ENCODE data around the gene OSBPL2.

Gene OSBPL2

DNA sequence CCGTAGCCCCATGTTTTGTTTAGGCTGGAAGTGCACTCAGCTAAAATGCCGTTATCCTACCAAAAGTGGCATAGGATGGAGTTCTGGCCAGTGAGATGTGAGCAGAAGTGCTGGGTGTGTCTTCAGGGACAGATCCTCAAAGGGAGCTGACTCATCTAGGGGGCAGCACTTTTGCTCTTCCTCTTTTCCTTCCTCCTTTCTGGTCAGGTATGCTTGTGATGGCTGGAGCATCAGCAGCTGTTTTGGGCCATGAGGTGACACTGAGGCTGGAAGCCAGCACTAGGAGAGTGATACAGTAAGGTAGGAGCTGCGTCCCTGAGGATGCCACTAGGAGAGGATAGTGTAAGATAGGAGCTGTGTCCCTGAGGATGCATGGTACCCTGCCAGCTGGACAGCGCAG, 4.6 kb upstream of the OSBPL2 start:
- TF ChIP-seq, protein P1, sequence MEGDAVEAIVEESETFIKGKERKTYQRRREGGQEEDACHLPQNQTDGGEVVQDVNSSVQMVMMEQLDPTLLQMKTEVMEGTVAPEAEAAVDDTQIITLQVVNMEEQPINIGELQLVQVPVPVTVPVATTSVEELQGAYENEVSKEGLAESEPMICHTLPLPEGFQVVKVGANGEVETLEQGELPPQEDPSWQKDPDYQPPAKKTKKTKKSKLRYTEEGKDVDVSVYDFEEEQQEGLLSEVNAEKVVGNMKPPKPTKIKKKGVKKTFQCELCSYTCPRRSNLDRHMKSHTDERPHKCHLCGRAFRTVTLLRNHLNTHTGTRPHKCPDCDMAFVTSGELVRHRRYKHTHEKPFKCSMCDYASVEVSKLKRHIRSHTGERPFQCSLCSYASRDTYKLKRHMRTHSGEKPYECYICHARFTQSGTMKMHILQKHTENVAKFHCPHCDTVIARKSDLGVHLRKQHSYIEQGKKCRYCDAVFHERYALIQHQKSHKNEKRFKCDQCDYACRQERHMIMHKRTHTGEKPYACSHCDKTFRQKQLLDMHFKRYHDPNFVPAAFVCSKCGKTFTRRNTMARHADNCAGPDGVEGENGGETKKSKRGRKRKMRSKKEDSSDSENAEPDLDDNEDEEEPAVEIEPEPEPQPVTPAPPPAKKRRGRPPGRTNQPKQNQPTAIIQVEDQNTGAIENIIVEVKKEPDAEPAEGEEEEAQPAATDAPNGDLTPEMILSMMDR (IDR thresholded peaks at IDR 0.05; ENCODE audit: control extremely low read depth, extremely low read depth, low read depth, missing control alignments) = no peak
- ChIA-PET POLR2A (no interaction called here), CTCF (interaction anchor here (1.4 kb wide), 1 partner anchor 24 kb away, joined by 3 read pairs; no protein-coding TSS in a partner anchor)
- no peak for DNase-seq (ENCODE audit: extremely low spot score)

DNA sequence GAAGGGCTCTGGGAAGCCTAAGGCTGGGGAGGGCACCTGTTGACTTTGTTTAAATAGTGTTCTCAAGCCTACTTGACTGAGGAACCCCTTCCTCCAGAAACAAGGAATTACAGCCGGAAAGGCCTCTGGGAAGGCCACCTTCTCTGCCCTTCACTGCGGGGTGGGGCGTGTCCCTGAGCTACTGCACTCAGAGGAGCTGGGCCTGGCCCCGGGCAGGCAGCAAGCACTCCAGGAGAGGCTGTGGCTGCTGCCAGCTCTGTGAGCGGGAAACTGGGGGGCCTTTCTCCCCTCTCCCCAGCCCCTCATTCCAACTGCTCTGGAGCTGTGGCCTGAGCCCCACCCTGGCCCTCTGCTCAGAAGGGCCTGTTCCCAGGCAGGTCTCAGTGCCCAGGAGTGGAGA, 4.0 kb upstream of the OSBPL2 start:
- DNase-seq (ENCODE audit: extremely low spot score) = no peak
- POLR2A ChIA-PET = no interaction called here
- CTCF ChIA-PET = interaction anchor here (1.3 to 1.4 kb wide), 2 partner anchors 17 to 24 kb away, joined by 3 read pairs; no protein-coding TSS in a partner anchor
- TF ChIP-seq, protein P1 (IDR thresholded peaks at IDR 0.05; ENCODE audit: control extremely low read depth, extremely low read depth, low read depth, missing control alignments) = no peak

DNA sequence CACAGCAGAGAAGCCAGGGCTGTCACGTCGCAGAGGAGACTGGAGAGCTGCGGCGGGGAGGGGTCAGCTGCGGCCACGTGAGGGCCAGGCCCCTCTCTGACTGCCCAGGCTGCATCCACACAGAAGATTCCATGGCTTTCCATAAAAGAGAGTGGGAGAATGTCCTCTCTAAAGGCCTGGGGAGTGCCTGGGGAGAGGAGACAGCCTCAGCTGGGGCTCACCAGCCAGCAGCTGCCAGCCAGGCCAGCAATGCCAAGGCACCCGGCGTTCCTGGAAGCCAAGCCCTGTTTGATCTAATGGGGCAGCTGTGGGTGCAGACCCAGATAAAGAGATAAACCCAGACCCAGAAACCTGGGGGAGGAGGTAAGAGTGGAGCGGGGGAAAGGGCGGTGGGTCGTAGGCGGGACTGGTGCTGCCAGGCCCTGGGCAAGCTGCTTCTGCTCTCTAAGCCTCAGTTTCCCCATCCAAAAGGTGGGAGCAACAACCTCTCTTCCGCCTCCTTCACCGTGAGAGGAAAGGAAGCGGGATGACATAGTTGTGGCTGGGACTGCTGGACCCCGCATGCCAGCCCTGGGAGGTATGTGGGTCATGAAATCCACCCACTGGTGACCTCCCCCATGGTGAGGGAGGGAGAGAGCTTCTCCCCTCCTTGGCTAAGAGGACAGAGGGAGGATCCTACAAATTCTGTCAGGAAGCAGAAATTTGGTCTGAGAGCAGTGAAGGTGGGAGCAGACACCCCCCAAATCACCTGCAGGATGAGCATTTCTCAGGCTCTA, 3.1 kb upstream of the OSBPL2 start:
- DNase-seq (ENCODE audit: extremely low spot score) = no peak
- CTCF ChIA-PET = interaction anchor here (1.3 kb wide), 1 partner anchor 18 kb away, joined by 3 read pairs; no protein-coding TSS in a partner anchor
- TF ChIP-seq, protein P1 (IDR thresholded peaks at IDR 0.05; ENCODE audit: control extremely low read depth, extremely low read depth, low read depth, missing control alignments) = no peak
- POLR2A ChIA-PET = no interaction called here

DNA sequence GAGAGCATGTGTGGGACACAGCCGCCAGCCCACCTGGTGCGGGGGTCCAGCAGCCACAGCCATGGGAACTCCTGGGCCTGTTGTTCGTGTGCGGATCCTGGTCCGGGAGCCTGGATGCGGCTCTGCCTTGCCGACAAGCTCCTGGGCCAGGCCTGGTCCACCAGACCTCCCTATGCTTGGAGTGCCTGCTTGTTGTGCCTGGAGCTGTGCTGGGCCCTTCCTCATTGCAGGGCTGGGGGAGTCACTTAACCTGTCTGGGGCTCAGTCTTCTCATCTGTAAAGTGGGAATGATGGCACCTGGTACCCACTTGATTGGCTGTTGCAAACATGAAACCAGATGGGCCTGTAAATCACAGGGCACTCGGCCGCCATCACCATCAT, 2.6 kb upstream of the OSBPL2 start:
- POLR2A ChIA-PET = no interaction called here
- TF ChIP-seq, protein P1 (IDR thresholded peaks at IDR 0.05; ENCODE audit: control extremely low read depth, extremely low read depth, low read depth, missing control alignments) = no peak
- CTCF ChIA-PET = interaction anchor here (1.1 to 1.3 kb wide), 2 partner anchors 9 to 19 kb away, joined by 3 read pairs; no protein-coding TSS in a partner anchor

DNA sequence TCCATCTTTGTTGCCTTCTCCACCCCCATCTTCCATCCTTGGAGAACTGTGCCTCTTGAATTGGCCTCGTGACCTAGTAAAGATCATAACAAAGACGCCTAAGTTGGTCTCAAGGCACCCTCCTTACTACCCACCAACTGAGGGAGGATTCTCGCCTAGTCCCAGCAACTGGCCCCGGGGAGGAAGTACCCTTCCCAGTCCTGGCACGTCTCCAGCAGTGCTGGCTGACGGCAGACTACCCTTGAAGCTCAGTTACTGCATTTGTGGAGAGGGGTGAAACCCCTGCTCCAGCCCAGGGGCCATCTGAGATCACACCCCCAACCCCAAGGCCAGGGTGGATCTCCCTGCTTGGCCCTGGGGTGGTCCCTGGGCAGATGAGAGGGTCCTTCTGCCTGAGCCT, 2.1 kb upstream of the OSBPL2 start:
- TF ChIP-seq, protein P1 (IDR thresholded peaks at IDR 0.05; ENCODE audit: control extremely low read depth, extremely low read depth, low read depth, missing control alignments) = no peak
- no peak for DNase-seq (ENCODE audit: extremely low spot score)
- CTCF ChIA-PET = interaction anchor here (1.1 kb wide), 1 partner anchor 9 kb away, joined by 3 read pairs; no protein-coding TSS in a partner anchor
- POLR2A ChIA-PET = no interaction called here

More for the DNA sequence above, 2.6 kb upstream of the OSBPL2 start:
- no peak for DNase-seq (ENCODE audit: extremely low spot score)

DNA sequence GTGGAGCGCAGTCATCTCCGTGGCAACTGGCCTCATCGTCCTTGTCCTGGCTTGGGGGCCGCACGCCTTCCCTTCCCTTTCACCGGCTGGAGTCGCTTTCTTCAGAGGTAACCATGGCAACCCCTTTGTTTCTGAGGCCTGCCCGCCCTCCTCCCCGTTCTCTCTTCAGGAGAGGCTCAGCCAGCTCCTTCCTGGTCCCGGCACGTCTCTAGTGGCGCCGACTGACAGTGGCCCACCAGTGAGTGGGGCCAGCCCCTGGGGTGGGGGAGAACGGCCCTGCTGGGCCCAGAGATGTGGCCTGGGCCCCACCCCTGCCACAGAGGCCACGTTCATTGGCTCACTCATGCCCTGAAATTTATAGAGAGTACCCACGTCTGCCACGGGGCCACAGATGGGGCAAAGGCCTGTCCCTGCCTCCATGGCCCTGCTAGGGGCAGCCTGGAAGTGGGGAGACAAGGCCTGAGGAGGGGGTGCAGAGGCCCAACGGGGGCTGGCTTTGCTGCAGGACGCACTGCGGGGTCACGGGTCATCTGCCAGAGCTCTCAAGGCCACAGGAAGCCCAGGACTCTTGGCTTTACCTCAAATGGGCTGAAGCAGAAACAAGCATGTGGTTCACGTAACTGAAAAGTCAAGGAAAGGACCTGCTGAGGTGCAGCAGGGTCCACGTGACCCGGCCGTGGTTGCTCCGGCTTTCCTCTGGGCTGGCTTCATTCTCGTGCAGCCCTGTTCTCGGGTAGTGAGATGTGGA, 1.4 kb upstream of the OSBPL2 start:
- DNase-seq (ENCODE audit: extremely low spot score) = no peak
- TF ChIP-seq, protein P1 (IDR thresholded peaks at IDR 0.05; ENCODE audit: control extremely low read depth, extremely low read depth, low read depth, missing control alignments) = no peak
- CTCF ChIA-PET = interaction anchor here (1.1 kb wide), 2 partner anchors 10 to 145 kb away, joined by 3 to 4 read pairs; no protein-coding TSS in a partner anchor
- POLR2A ChIA-PET = no interaction called here

Measured in GM10248 (cell line).